SU-DHL-6 (cell line): Measurements from ENCODE around the gene XYLT1.

ENCODE experiments used
- H2AFZ ChIP-seq: fragments of 200-600 bp; sonication (generic); 2 replicates; pipeline ENCODE4 v1.6.1; 2014; ENCODE audit warnings: low read depth, mild to moderate bottlenecking, moderate library complexity, mixed read lengths, antibody characterized with exemption, low read length; ENCODE audit not compliant: severe bottlenecking
- H3F3A ChIP-seq: fragments of 200-600 bp; shearing (Covaris generic); 2 replicates; pipeline ENCODE4 v1.6.0; 2016; ENCODE audit warnings: antibody characterized with exemption, mild to moderate bottlenecking; ENCODE audit not compliant: insufficient read depth
- H3K27ac ChIP-seq: fragments of 200-600 bp; sonication (generic); 2 replicates; pipeline ENCODE4 v1.5.1; 2016; ENCODE audit warnings: low read depth, mild to moderate bottlenecking, low read length, moderate library complexity, mixed read lengths
- H3K27me3 ChIP-seq: fragments of 200-600 bp; sonication (generic), shearing (Covaris generic); 2 replicates; pipeline ENCODE4 v1.6.0; 2014; ENCODE audit warnings: mild to moderate bottlenecking, low read length
- H3K36me3 ChIP-seq: fragments of 200-600 bp; sonication (generic); 2 replicates; pipeline ENCODE4 v1.6.1; 2014; ENCODE audit warnings: mild to moderate bottlenecking, low read length, mixed read lengths
- H3K4me2 ChIP-seq: fragments of 300-600, 200-600 bp; shearing (Covaris generic), sonication (generic); 2 replicates; pipeline ENCODE4 v1.6.0; 2014; ENCODE audit warnings: low read length, low read depth, mild to moderate bottlenecking; ENCODE audit not compliant: poor library complexity, severe bottlenecking
- H3K4me3 ChIP-seq: fragments of 200-600 bp; sonication (generic); 2 replicates; pipeline ENCODE4 v1.5.1; 2014; ENCODE audit warnings: antibody characterized with exemption, low read length, mild to moderate bottlenecking, mixed read lengths; ENCODE audit not compliant: insufficient read depth, poor library complexity, severe bottlenecking
- H3K79me2 ChIP-seq: fragments of 200-600 bp; sonication (generic); 2 replicates; pipeline ENCODE4 v1.6.1; 2014; ENCODE audit warnings: mild to moderate bottlenecking, low read length, moderate library complexity; ENCODE audit not compliant: insufficient read depth
- H3K9ac ChIP-seq: fragments of 200-600 bp; sonication (generic); 2 replicates; pipeline ENCODE4 v1.7.0; 2014; ENCODE audit warnings: mild to moderate bottlenecking, low read length
- H3K9me2 ChIP-seq: fragments of 200-600 bp; sonication (generic); replicated peaks from 2 replicates; pipeline ENCODE4 v1.6.1; 2014; ENCODE audit warnings: low read length; ENCODE audit not compliant: insufficient read depth
- H3K9me3 ChIP-seq: fragments of 200-600 bp; sonication (generic); 2 replicates; pipeline ENCODE4 v1.6.1; 2014; ENCODE audit warnings: low read length, mixed read lengths; ENCODE audit not compliant: insufficient read depth
- H4K20me1 ChIP-seq: fragments of 200-600 bp; sonication (generic); 2 replicates; pipeline ENCODE4 v1.6.1; 2014; ENCODE audit warnings: low read depth, mild to moderate bottlenecking, antibody characterized with exemption, low read length, moderate library complexity, mixed read lengths
- EZH2phosphoT487 ChIP-seq: fragments of 200-600 bp; sonication (generic), shearing (Covaris generic); conservative IDR thresholded peaks from 2 replicates; pipeline ENCODE4 v1.6.1; 2018; ENCODE audit warnings: mild to moderate bottlenecking, antibody characterized with exemption, low read length, moderate library complexity, mixed read lengths
- TF ChIP-seq, protein P1 (sequence below): fragments of 200-600 bp; sonication (generic); IDR thresholded peaks from one replicate; pipeline ENCODE4 v1.5.1; 2017; ENCODE audit warnings: antibody characterized with exemption, mild to moderate bottlenecking, low read length, moderate library complexity; ENCODE audit not compliant: insufficient read depth, poor library complexity, severe bottlenecking

Gene XYLT1

DNA sequence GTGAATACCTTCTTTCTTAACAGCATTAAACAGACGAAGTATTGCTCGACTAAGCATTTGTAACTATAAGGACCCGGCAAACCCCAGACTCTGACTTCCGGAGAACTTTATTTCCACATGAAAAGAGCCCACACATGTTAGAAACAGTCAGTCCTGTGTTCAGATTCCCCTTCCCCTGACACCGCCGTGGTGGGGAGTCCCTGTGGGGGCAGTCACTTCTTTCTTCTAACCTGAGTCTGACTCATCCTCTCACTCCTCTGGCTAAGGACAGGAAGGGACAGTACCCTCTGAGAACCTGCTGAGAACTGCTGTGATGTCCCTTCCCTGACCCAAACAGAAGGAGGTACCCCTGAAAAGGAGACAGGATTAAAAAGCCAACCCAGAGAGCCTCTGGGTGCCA, 165.1 kb downstream of the XYLT1 start:
- Histone ChIP-seq H3K9me2 (no peaks in the 10 kb centered on the region), H2AFZ (no peak overlapping the region), H3K27me3 (no peaks in the 10 kb centered on the region), H3K4me3 (no peak overlapping the region), H3K79me2 (no peaks in the 10 kb centered on the region; the same call in 1 of the 2 replicates), H3K36me3 (no peaks in the 10 kb centered on the region), H4K20me1 (no peaks in the 10 kb centered on the region), H3K4me2 (peak overlapping the region; percentile 4), H3F3A (peaks cover 29% of the 10 kb centered on the region), H3K9ac (no peak overlapping the region), H3K9me3 (no peaks in the 10 kb centered on the region), H3K27ac (no peak overlapping the region)
- TF ChIP-seq, protein P1, sequence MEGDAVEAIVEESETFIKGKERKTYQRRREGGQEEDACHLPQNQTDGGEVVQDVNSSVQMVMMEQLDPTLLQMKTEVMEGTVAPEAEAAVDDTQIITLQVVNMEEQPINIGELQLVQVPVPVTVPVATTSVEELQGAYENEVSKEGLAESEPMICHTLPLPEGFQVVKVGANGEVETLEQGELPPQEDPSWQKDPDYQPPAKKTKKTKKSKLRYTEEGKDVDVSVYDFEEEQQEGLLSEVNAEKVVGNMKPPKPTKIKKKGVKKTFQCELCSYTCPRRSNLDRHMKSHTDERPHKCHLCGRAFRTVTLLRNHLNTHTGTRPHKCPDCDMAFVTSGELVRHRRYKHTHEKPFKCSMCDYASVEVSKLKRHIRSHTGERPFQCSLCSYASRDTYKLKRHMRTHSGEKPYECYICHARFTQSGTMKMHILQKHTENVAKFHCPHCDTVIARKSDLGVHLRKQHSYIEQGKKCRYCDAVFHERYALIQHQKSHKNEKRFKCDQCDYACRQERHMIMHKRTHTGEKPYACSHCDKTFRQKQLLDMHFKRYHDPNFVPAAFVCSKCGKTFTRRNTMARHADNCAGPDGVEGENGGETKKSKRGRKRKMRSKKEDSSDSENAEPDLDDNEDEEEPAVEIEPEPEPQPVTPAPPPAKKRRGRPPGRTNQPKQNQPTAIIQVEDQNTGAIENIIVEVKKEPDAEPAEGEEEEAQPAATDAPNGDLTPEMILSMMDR, result no peak
- TF ChIP-seq EZH2phosphoT487, result no peak

DNA sequence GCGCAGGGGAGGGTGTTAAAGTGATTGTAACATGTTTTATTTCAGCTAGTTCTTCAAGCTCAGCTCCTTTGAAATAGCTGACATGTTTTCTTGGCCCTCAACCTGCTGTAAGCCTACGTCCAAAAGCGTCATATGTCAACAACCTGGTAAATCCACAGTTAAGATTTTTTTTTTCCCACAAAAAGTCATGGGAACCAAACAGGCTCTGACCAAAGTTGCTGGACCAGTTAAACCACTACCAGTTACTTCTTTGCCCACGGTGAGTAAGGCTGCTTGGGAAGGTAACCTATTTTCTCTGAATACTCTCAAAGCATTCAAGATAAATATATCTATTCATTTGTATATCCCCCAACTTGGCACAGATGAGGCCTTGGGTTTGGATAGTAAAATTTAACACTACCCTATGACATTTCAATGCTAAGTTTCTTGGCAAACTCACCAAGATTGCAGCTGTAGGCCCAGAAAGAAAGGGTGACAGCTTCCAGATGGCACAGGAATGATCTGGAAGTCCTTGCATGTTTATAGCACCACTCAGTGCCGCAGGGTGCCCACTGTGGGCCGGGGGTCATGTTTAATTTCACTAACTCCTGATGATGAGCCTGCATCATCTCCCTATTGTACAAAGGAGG, 166.2 kb downstream of the XYLT1 start:
- Histone ChIP-seq H3K27ac (peak overlapping the region; percentile 94), H3K4me3 (no peak overlapping the region), H3K9me3 (no peaks in the 10 kb centered on the region), H3K9me2 (no peaks in the 10 kb centered on the region), H4K20me1 (no peaks in the 10 kb centered on the region), H3F3A (peaks cover 29% of the 10 kb centered on the region), H3K79me2 (no peaks in the 10 kb centered on the region; the same call in 1 of the 2 replicates), H3K4me2 (peak overlapping the region; percentile 52), H2AFZ (no peak overlapping the region), H3K27me3 (no peaks in the 10 kb centered on the region), H3K9ac (peak overlapping the region; percentile 4; the same call in 1 of the 2 replicates), H3K36me3 (no peaks in the 10 kb centered on the region)
- TF ChIP-seq, protein P1, result no peak
- TF ChIP-seq EZH2phosphoT487, result no peak

DNA sequence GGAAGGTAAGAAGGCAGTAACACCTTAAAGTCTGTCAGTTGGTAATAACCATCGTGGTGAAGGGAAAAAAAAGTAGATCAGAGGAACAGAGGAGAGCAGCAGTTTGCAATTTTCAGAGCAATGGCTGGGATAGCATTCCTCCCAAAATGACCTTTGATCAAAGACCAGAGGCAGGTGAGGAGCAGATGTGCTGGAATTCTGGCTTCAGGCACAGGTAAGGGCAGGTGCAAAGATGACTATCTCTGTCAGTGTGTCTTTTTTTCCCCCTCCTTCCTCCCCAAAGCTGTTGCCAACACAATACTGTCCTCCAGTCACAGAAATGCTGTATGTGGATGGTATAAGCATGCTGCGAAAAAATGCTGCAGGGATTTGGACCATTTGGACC, 166.7 kb downstream of the XYLT1 start:
- H3K79me2 ChIP-seq, result peaks cover 2% of the 10 kb centered on the region; the same call in 1 of the 2 replicates
- no peaks in the 10 kb centered on the region for H4K20me1 ChIP-seq
- H3K9ac ChIP-seq, result no peak overlapping the region; the same call in 1 of the 2 replicates

More for the DNA sequence above, 166.7 kb downstream of the XYLT1 start:
- Histone ChIP-seq H2AFZ (no peak overlapping the region), H3K27me3 (no peaks in the 10 kb centered on the region), H3K9me2 (no peaks in the 10 kb centered on the region), H3F3A (peaks cover 29% of the 10 kb centered on the region), H3K9me3 (no peaks in the 10 kb centered on the region), H3K36me3 (no peaks in the 10 kb centered on the region), H3K4me3 (no peak overlapping the region), H3K27ac (peak overlapping the region; percentile 94), H3K4me2 (peak overlapping the region; percentile 52)
- TF ChIP-seq, protein P1, result no peak
- no peak for TF ChIP-seq EZH2phosphoT487
